HG02642 (cell line): Measurements from ENCODE around the gene PNPLA5.
"Not testable (repeated sequence)": the region's sequence is repeated elsewhere in the genome, so short reads cannot be mapped to it uniquely, and the experiment has no call there.

ENCODE experiments used
- ATAC-seq: cut with Tn5 transposase; IDR thresholded peaks from one replicate; pipeline ENCODE4 v1.9.1; 2021; ENCODE audit warnings: mild to moderate bottlenecking; ENCODE audit not compliant: unreplicated experiment, poor library complexity

The PNPLA5 gene

GRCh38 chr22:43883012-43883661 lies 8.7 kb downstream of the PNPLA5 start:
- ATAC-seq = no peak

- ATAC-seq = no peak
These were observed 9.6 kb downstream of the PNPLA5 start for GRCh38 chr22:43882122-43882767.

GRCh38 chr22:43881091-43882061 lies 10.4 kb downstream of the PNPLA5 start:
- no peak for ATAC-seq

DNA sequence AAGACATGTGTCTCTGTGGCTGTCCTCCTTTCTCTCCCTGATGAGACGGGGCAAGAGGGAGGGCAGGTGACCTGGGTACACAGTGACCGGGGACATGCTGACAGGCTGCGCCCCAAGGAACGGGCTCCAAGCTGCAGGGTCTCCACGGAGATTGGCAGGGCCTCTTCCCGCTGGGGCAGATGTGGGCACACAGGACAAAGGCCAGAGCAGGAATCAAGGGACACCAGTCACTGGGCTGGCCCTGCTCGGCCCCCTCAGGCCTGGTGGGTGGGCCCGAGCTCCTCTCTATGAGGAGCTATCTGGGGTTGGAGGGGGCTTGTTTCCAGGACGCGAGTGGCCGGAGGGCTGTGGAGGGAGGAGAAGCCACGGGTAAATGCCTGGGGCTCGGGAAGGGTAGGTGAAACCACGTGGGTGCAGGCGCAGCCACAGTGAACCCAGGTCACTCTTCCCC lies 11.2 kb downstream of the PNPLA5 start:
- no peak for ATAC-seq

DNA sequence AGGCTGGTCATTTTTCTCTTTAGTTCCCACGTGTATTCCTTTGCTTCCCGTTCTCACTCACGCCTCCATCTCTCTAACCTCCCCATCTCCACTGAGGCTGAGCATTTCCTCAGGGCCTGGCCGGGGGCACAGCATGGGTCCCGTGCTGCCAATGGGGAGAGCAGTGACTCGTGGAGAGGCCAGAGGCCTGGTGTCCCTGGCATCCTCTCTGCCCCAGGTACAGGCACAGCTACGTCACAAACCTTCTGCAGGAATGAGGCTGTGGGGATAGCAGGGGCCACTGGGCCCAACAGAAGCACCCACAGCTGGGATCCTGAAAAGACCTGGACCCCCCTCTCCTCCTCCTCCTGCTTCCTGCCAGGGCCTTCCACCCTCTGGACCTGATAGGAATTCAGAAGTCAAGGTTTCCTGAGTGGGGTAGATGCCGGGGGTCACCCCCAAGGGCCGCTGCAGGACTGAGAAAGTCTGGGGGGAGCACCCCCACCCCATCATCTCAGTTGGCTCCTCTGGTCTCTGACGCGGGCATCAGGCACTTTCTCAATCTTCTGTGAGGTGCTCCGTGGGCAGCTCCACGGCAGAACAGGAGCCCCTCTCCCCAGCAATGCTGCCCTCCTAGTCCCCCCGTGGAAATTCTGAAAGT lies 11.8 kb downstream of the PNPLA5 start:
- no peak for ATAC-seq

- ATAC-seq = no peak
These were observed 12.8 kb downstream of the PNPLA5 start for GRCh38 chr22:43878831-43879550.

DNA sequence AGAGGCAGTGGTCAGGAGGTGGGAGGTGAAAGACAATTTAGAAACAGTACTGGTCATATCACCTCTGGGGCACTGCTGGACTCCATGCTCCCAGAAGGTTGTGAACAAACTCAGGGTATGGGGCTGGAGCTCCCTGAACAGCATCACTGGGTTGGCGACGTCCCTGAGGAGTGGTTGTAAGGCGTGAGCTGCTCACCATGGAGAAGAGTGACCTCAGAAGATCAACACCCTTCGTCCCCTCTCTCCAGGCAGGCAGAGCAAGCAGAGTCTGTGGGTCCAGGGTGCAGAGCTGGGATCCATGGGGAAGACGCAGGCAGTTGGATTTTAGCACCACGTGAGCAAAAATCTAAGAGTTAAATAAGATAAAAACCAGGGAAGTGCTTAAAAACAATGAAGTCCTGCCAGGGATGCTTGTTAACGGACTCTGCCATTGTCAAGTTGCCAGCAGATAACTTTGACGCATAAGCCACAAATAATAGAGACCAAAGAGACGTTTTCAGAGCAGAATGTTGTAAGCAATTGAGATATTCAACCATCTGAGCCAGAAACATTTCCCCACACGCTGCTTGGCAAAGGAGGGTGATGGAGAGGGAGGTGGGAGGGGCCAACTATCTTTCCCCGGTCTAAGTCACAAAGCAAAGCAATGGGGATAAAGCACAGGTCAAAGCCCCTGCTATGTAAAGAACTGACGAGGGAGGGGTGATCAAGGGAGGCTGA lies 13.6 kb downstream of the PNPLA5 start:
- ATAC-seq = no peak

DNA sequence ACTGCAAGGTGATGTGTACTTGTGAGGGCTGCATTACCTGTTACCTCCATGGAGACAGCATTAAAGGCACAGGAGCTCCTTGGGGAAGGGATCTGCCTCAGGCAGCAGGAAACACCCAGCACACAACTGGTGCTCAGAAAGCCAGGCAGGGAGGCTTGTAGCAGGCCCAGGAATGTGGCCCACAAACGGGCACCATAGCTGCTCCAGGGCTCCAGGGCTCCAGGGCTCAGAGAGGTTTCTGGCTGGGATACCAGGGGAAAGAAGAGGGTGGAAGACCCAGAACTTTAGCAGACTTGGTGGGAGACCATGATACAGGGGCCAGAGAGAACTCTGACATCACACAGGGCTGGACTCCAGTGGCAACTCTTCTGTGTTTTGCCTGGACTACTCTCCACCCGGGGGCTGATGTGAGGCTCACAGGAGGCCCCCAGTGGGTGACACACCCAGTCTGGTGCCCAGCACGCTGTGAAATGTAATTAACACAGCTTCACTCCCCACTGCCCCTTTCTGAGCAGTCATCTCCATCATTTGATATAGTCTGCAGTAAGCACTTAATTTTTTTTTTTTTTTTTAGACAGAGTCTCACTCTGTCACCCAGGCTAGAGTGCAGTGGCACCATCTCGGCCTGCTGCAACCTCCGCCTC lies 14.8 kb downstream of the PNPLA5 start:
- ATAC-seq = no peak

- ATAC-seq = no peak
These were observed 22.0 kb downstream of the PNPLA5 start for GRCh38 chr22:43869799-43870198.

DNA sequence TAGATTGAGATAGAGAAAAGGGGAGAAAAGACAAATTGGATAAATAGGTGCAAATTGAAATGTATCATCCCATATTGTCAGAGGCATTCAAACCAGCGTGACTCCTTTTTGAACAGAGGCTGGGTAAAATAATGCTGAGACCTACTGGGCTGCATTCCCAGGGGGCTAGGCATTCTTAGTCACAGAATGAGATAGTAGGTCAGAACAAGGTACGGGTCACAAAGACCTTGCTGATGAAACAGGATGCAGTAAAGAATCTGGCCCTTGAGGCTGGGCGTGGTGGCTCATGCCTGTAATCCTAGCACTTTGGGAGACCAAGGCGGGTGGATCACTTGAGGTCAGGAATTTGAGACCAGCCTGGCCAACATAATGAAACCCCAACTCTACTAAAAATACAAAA lies 22.8 kb downstream of the PNPLA5 start:
- ATAC-seq = not testable (repeated sequence)

- no peak for ATAC-seq
These were observed 23.8 kb downstream of the PNPLA5 start for GRCh38 chr22:43867839-43868635.

DNA sequence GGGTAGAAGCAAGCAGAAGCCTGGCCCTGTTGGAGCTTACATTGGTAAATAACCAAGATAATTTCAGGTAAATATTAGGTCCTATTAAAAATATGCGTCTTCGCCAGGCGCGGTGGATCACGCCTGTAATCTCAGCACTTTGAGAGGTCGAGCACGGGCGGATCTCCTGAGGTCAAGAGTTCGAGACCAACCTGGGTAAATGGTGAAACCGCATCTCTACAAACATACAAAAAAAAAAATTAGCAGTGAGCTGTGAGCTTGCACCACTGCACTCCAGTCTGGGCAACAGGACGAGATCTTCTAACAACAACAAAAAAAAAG lies 29.0 kb downstream of the PNPLA5 start:
- no peak for ATAC-seq

DNA sequence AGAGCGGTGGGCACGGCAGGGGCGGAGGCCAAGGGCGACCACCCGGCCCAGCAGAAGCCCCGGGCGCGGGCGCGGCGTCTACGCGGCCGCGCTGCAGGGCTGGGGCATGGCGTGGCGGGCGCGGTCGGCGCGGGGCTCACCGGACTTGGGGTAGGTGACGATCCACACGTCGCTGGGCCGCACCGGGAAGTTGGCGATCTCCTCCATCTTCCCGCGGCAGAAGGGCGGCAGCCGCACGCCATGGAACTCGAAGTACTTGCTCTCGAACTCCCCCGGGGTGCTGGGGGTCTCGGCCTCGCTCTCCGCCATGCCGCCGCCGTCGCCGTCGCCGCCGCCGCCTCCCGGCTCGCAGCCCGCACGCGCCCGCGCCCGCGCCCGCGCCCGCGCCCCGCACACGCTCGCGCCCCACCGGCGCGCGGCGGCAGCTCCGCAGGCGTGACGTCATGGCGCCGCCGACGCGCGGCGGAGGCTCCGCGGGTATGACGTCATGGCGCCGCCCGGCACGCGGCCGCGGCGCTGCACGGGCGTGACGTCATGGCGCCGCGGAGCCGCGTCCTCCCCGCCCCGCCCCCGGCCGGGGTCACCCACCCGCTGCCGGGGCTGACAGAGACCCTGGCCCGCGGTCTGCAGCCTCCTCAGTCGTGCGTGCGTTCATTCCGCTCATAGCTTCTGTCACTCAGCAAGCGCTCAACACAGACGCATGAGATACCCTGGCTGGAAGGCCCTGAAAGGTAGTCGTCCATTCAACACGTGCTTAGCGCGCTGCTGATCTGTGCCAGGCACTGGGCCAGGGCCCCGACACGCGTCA lies 29.5 kb downstream of the PNPLA5 start, which contains the start of gene SULT4A1:
SULT4A1 (minus strand) TSS at position 440 of the 808 bp plus-strand sequence; CDS start at position 309, 131 bp downstream.
- no peak for ATAC-seq

DNA sequence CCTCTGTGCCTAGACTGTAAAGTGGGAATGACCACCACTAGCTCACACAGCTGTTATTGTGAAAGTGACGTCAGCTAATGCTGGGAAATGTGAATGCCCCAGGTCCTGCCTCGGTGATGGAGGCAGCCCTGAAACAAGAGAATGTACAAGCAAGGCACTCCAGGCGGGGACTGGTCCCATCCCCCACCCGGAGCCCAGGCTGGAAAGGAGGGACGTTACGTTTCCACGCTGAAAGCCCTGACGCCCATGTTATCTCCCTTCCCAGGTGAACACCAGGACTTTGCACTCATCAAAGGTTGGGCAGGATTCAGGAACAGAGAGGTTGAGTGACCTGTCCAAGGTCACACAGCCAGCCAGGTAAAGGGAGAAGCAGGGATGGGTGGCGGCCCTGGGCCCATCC lies 30.3 kb downstream of the PNPLA5 start:
- ATAC-seq = no peak

DNA sequence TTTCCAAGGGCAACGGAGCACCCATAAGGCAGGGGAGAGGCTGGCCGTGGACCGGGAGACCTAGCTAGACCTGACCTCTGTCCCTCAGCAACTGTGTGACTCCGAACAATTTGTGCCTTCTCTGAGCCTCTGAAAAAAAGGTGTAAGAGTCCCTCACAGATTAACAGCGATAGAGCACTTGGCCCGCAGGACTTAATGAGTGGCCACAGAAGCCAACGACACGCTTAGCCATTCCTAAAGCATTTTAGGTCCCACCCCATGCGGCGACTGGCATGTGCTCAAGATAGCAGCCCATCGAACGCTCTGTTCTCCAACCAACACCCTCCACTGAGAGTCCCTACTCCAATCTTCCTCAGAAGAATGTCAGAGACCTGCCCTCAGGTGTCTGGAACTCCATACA lies 31.0 kb downstream of the PNPLA5 start:
- no peak for ATAC-seq

DNA sequence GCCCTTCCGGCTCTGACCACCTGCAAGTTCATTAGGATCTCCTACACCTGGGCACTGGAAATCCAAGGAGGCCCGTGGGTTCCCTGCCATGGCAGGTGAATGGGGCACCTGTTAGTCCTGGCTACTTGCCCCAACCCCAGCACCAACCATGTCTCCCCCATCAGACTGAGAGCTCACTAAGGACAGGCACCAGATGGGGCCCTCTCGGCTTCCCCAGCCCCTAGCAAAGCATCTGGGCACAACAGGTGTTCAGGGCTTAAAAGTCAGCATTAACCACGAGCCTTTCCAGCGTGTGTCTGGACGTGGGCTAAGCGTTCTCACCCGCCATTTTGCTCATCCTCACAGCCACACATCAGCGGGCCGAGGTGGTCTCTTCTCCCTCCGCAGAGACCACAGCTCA lies 31.7 kb downstream of the PNPLA5 start:
- ATAC-seq = no peak

GRCh38 chr22:43859621-43860020 lies 32.2 kb downstream of the PNPLA5 start:
- ATAC-seq = no peak
